HG02943 (cell line): ENCODE data around the gene L1CAM.

Experiments used
- ATAC-seq: cut with Tn5 transposase; IDR thresholded peaks from one replicate; pipeline ENCODE4 v1.9.1; 2021; ENCODE audit warnings: mild to moderate bottlenecking, low read depth, moderate library complexity; ENCODE audit not compliant: unreplicated experiment

L1CAM gene

GRCh38 chrX:153924149-153924861 lies 38.3 kb upstream of the L1CAM start:
- ATAC-seq, result no peak

GRCh38 chrX:153922932-153923857 lies 37.2 kb upstream of the L1CAM start:
- no peak for ATAC-seq

DNA sequence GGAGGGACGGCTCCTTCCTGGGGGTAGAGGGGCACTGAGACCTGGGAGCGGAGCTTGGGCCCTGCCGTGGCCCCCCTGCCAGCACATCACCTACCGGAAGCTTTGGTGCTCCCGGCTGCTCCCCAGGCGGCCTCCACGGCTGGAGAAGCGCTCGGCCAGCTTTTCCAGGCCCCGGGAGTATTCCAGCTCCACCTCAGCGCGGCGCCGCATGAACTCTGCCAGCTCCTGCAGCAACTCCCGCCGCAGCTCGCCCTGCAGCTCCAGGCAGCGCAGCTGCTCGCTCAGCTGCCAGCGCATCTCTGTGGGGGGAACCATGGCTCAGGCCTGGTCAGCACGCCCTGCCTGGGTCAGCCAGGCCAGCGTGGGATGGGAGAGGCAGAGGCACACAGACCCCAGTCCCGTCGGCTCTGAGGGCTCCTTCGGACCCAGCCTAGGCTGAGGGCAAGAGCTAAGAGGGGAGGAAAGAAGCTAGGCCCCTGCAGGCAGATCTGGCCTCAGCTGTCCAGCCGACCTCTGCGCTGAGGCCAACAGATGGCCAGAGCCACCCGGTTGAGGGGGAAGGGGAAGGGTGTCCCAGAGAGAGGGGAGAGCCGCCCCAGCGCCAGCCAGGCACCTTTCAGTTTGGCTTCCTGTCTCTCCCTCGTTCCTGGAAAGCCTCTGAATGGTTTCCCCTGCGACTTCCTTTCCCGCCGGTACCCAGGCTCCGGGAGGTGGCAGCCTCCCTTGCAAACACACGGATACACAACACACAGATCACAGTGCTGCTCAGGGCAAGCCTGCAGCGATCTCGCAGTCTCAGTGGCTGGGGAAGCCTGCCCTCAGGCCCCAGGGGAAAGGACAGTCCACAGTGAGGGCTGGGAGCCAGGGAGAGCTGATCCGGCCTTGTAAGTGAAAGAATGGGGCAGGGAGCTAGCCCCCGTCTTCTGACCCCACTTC lies 35.8 kb upstream of the L1CAM start:
- no peak for ATAC-seq

GRCh38 chrX:153921070-153921469 lies 35.1 kb upstream of the L1CAM start:
- no peak for ATAC-seq

GRCh38 chrX:153920546-153920945 lies 34.6 kb upstream of the L1CAM start:
- ATAC-seq, result no peak

GRCh38 chrX:153919281-153919680 lies 33.3 kb upstream of the L1CAM start:
- no peak for ATAC-seq

- ATAC-seq, result no peak
Observed at GRCh38 chrX:153917869-153918268, 31.9 kb upstream of the L1CAM start.

DNA sequence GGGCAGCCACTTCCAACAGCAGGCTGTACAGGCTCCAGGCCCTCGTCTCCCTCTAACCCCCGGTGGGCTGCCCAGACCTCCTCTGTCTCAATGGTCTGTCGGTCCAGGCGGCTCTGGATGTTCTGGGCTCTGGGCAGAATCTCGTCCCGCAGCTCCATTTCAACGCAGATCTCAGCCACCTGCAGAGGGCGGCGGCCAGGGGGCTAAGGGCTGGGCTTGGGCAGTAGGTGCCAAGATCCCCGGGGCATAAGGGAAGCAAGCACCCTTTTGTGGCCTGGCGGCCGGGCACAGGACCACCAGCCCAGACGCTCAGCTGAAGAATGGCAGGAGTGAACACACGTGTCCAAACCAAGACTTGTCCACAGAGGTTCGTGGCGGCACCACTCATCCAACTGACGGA lies 27.7 kb upstream of the L1CAM start:
- no peak for ATAC-seq

DNA sequence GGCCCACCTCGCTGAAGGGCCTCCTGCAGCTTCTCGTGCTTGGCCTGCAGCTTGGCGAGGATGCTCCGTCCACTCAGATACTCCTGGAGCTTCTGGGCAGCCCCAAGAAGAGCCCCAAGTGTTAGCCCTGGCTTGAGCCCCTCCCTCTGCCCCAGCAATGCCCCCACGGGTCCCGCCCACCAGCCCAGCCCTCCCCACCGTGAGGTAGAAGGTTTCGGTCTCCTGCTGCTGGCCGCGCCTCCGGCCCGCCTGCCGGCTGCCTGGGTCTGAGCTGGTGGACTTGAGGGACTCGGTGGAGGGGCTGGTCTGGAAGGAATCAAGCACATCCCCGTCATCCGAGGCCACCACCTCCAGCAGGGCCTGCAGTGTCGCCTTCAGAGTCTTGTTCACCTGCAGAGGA lies 27.2 kb upstream of the L1CAM start:
- ATAC-seq, result no peak

DNA sequence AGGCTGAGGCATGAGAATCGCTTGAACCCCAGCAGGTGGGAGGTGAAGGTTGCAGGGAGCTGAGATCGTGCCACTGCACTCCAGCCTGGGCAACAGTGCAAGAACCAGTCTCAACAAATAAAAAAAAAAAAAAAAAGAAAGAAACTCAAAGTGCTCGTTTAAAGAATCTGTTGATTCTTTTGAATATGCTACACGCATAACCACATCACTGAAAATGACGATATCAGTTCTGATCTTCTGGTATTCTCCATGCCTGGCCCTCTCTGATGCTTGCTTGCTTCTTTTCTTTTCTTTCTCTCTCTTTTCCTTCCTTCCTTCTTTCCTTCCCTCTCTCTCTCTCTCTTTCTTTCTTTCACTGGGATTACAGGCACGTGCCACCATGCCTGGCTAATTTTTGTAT lies 25.8 kb upstream of the L1CAM start:
- no peak for ATAC-seq

- ATAC-seq, result no peak
Observed at GRCh38 chrX:153910446-153910845, 24.5 kb upstream of the L1CAM start.

GRCh38 chrX:153909980-153910360 lies 24.0 kb upstream of the L1CAM start:
- no peak for ATAC-seq

- ATAC-seq, result no peak
Observed at GRCh38 chrX:153909024-153909979, 23.3 kb upstream of the L1CAM start.

- no peak for ATAC-seq
Observed at GRCh38 chrX:153908219-153908860, 22.4 kb upstream of the L1CAM start.

GRCh38 chrX:153907456-153907855 lies 21.5 kb upstream of the L1CAM start:
- no peak for ATAC-seq

DNA sequence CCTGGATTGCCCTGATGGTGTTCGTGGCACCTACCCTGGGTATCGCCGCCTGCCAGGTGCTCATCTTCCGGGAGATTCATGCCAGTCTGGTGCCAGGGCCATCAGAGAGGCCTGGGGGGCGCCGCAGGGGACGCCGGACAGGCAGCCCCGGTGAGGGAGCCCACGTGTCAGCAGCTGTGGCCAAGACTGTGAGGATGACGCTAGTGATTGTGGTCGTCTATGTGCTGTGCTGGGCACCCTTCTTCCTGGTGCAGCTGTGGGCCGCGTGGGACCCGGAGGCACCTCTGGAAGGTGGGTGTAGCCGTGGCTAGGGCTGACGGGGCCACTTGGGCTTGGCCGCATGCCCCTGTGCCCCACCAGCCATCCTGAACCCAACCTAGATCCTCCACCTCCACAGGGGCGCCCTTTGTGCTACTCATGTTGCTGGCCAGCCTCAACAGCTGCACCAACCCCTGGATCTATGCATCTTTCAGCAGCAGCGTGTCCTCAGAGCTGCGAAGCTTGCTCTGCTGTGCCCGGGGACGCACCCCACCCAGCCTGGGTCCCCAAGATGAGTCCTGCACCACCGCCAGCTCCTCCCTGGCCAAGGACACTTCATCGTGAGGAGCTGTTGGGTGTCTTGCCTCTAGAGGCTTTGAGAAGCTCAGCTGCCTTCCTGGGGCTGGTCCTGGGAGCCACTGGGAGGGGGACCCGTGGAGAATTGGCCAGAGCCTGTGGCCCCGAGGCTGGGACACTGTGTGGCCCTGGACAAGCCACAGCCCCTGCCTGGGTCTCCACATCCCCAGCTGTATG lies 20.3 kb upstream of the L1CAM start:
- no peak for ATAC-seq

DNA sequence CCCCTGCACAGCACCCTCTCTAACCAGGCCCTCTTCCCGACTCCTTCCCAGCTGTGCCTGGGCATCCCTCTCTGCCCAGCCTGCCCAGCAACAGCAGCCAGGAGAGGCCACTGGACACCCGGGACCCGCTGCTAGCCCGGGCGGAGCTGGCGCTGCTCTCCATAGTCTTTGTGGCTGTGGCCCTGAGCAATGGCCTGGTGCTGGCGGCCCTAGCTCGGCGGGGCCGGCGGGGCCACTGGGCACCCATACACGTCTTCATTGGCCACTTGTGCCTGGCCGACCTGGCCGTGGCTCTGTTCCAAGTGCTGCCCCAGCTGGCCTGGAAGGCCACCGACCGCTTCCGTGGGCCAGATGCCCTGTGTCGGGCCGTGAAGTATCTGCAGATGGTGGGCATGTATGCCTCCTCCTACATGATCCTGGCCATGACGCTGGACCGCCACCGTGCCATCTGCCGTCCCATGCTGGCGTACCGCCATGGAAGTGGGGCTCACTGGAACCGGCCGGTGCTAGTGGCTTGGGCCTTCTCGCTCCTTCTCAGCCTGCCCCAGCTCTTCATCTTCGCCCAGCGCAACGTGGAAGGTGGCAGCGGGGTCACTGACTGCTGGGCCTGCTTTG lies 19.6 kb upstream of the L1CAM start:
- no peak for ATAC-seq
